ENCODE measurements around the gene AGER.

The AGER gene

GRCh38 chr6:32175322-32175710 is 8.7 kb downstream of the AGER start:
- H3K27me3 ChIP-seq: no peaks in the 10 kb centered on the region
- H3K4me1 ChIP-seq: no peaks in the 10 kb centered on the region
- H3K4me3 ChIP-seq (ENCODE audit: low read depth, low read length): peak overlapping the region; percentile 96
- no peaks in the 10 kb centered on the region for H3K9me3 ChIP-seq
- no peak for DNase-seq
- no peak for TF ChIP-seq CTCF (IDR thresholded peaks at IDR 0.05; ENCODE audit: low read depth, low read length)
- peaks cover 8% of the 10 kb centered on the region for H3K36me3 ChIP-seq

GRCh38 chr6:32174416-32174815 is 9.6 kb downstream of the AGER start:
- no peak overlapping the region for H3K4me3 ChIP-seq (ENCODE audit: low read depth, low read length)
- no peaks in the 10 kb centered on the region for H3K4me1 ChIP-seq
- H3K36me3 ChIP-seq: peaks cover 17% of the 10 kb centered on the region
- no peak for DNase-seq
- H3K27me3 ChIP-seq: no peaks in the 10 kb centered on the region
- H3K9me3 ChIP-seq: no peaks in the 10 kb centered on the region
- TF ChIP-seq CTCF (IDR thresholded peaks at IDR 0.05; ENCODE audit: low read depth, low read length): no peak

GRCh38 chr6:32173051-32173727 is 10.9 kb downstream of the AGER start:
- no peak for TF ChIP-seq CTCF (IDR thresholded peaks at IDR 0.05; ENCODE audit: low read depth, low read length)
- Histone ChIP-seq H3K36me3 (peaks cover 27% of the 10 kb centered on the region), H3K9me3 (no peaks in the 10 kb centered on the region), H3K4me3 (ENCODE audit: low read depth, low read length) (no peak overlapping the region), H3K4me1 (no peaks in the 10 kb centered on the region), H3K27me3 (no peaks in the 10 kb centered on the region)
- no peak for DNase-seq

GRCh38 chr6:32171234-32171633 is 12.8 kb downstream of the AGER start:
- no peak for DNase-seq
- Histone ChIP-seq H3K4me3 (ENCODE audit: low read depth, low read length) (no peak overlapping the region), H3K36me3 (peaks cover 47% of the 10 kb centered on the region), H3K9me3 (no peaks in the 10 kb centered on the region), H3K4me1 (no peaks in the 10 kb centered on the region), H3K27me3 (no peaks in the 10 kb centered on the region)
- no peak for TF ChIP-seq CTCF (IDR thresholded peaks at IDR 0.05; ENCODE audit: low read depth, low read length)

GRCh38 chr6:32170294-32170693 is 13.8 kb downstream of the AGER start:
- no peak for DNase-seq
- Histone ChIP-seq H3K27me3 (no peaks in the 10 kb centered on the region), H3K36me3 (peaks cover 47% of the 10 kb centered on the region), H3K4me1 (no peaks in the 10 kb centered on the region), H3K4me3 (ENCODE audit: low read depth, low read length) (no peak overlapping the region), H3K9me3 (no peaks in the 10 kb centered on the region)
- TF ChIP-seq CTCF (IDR thresholded peaks at IDR 0.05; ENCODE audit: low read depth, low read length): no peak

- Histone ChIP-seq H3K9me3 (no peaks in the 10 kb centered on the region), H3K4me3 (ENCODE audit: low read depth, low read length) (no peak overlapping the region), H3K27me3 (no peaks in the 10 kb centered on the region), H3K36me3 (peaks cover 47% of the 10 kb centered on the region), H3K4me1 (no peaks in the 10 kb centered on the region)
- no peak for TF ChIP-seq CTCF (IDR thresholded peaks at IDR 0.05; ENCODE audit: low read depth, low read length)
- no peak for DNase-seq
These were observed 15.1 kb downstream of the AGER start for GRCh38 chr6:32168807-32169591.
